Gastroesophageal sphincter (tissue), 4 donors: ENCODE measurements around the gene EIF4B. TPM values are rescaled to one million over a fixed set of nuclear protein-coding genes. Genes with fewer than 3 reads are reported as not detected.

Source experiments
- ATAC-seq: fragments of 150-250 bp; one replicate; pipeline ENCODE4 v1.9.1; 2016; ENCODE audit warnings: mild to moderate bottlenecking, moderate library complexity
- H3K27ac ChIP-seq, 4 donors: fragments of 200-600 bp; sonication (generic) in 3 of 4; 1 replicate in 3 of 4; 2 replicates in 1 of 4; pipeline ENCODE4 v1.5.1; 2016 to 2019
- H3K27me3 ChIP-seq: fragments of 200-600 bp; sonication (generic); one replicate; pipeline ENCODE4 v1.5.1; 2019
- H3K36me3 ChIP-seq, 2 donors: fragments of 200-600 bp; sonication (generic); one replicate each; pipeline ENCODE4 v1.5.1; 2019; ENCODE audit warnings: control low read depth in 1 of 2
- H3K4me1 ChIP-seq, 3 donors: fragments of 200-600 bp; sonication (generic); 1 replicate in 2 of 3; 2 replicates in 1 of 3; pipeline ENCODE4 v1.5.1; 2016 to 2019; ENCODE audit warnings: control low read depth in 2 of 3
- H3K4me3 ChIP-seq, 2 donors: fragments of 200-600 bp; sonication (generic); one replicate each; pipeline ENCODE4 v1.5.1; 2019; ENCODE audit warnings: mild to moderate bottlenecking in 1 of 2, moderate library complexity in 1 of 2
- H3K9me3 ChIP-seq, 3 donors: fragments of 200-600 bp; sonication (generic); one replicate each; pipeline ENCODE4 v1.5.1; 2017 to 2019; ENCODE audit warnings: control low read depth in 2 of 3
- CTCF ChIP-seq, 4 experiments: fragments of 200-600 bp in 2 of 4; fragments of 450-650 bp in 2 of 4; sonication (generic) in 1 of 4; IDR thresholded peaks; one replicate each; pipeline ENCODE4 v1.5.1; 2017 to 2019; ENCODE audit warnings: antibody characterized with exemption in 4 of 4, mild to moderate bottlenecking in 2 of 4, moderate library complexity in 2 of 4
- EP300 ChIP-seq: sonication (generic); formaldehyde crosslinking; IDR thresholded peaks from one replicate; pipeline ENCODE4 v1.6.1; 2017; ENCODE audit warnings: antibody characterized with exemption, mild to moderate bottlenecking
- POLR2A ChIP-seq, 2 donors: fragments of 450-650 bp; IDR thresholded peaks; one replicate each; pipeline ENCODE4 v1.6.1; 2017; ENCODE audit warnings: antibody characterized with exemption in 2 of 2, mild to moderate bottlenecking in 2 of 2, moderate library complexity in 1 of 2
- POLR2AphosphoS5 ChIP-seq: sonication (generic); formaldehyde crosslinking; IDR thresholded peaks from one replicate; pipeline ENCODE4 v1.6.1; 2017; ENCODE audit warnings: antibody characterized with exemption
- WGBS, 2 donors: methylation state at CpG; one replicate each; pipeline ENCODE4 v1.1.5; 2018; ENCODE audit warnings: low coverage in 1 of 2; 5-methylcytosine and 5-hydroxymethylcytosine counted together
- total RNA-seq, 4 donors: library from RNA; depleted of rRNA; stranded (reverse); fragments of >200 nt; gene quantifications; one replicate each; pipeline ENCODE4 v1.1.0, GENCODE V29; 2016

Gene EIF4B
- total RNA-seq, 4 donors from 2014 or later: 521 to 701 (median 591) TPM

- H3K9me3 ChIP-seq: no peaks in the 10 kb centered on the region
- ATAC-seq: no peak
- no peaks in the 10 kb centered on the region for H3K27me3 ChIP-seq
- peak overlapping the region; percentile 41 to 85 for H3K4me3 ChIP-seq
- 11 to 80% methylated on average over 2 to 7 of the region's 16 CpGs for WGBS, 2 donors
- peaks cover 0 to 96% (median 54%) of the 10 kb centered on the region in 3 donors for H3K4me1 ChIP-seq
- peaks cover 0 to 52% of the 10 kb centered on the region in 2 donors for H3K36me3 ChIP-seq
- no peak for TF ChIP-seq EP300
- TF ChIP-seq POLR2AphosphoS5: no peak
- peak in 3 of 4 experiments; percentile 69 to 81 (median 77) for TF ChIP-seq CTCF (IDR thresholded peaks at IDR 0.05)
- no peak for TF ChIP-seq POLR2A (IDR thresholded peaks at IDR 0.05)
- peak overlapping the region; percentile 90 to 100 (median 99) for H3K27ac ChIP-seq
Measured at GRCh38 chr12:53053218-53054111, 47.2 kb downstream of the EIF4B start.

GRCh38 chr12:53054112-53054878 is 48.0 kb downstream of the EIF4B start:
- WGBS, 2 donors: 0 to 29% methylated on average over 7 to 16 of the region's 48 CpGs
- Histone ChIP-seq H3K4me3 (peak overlapping the region; percentile 41 to 85), H3K36me3 (peaks cover 0 to 60% of the 10 kb centered on the region in 2 donors), H3K9me3 (no peaks in the 10 kb centered on the region), H3K27me3 (no peaks in the 10 kb centered on the region), H3K4me1 (peaks cover 0 to 96% (median 46%) of the 10 kb centered on the region in 3 donors), H3K27ac (peak overlapping the region; percentile 90 to 100 (median 99))
- peak; percentile 73 for ATAC-seq
- peak in 1 of 4 experiments; percentile 7 for TF ChIP-seq CTCF (IDR thresholded peaks at IDR 0.05)
- TF ChIP-seq POLR2A (IDR thresholded peaks at IDR 0.05): peak; percentile 43 to 76
- peak; percentile 64 for TF ChIP-seq POLR2AphosphoS5
- no peak for TF ChIP-seq EP300

GRCh38 chr12:53055471-53056266 is 49.4 kb downstream of the EIF4B start:
- TF ChIP-seq POLR2A (IDR thresholded peaks at IDR 0.05): no peak
- no peak for TF ChIP-seq POLR2AphosphoS5
- no peak for TF ChIP-seq EP300
- TF ChIP-seq CTCF (IDR thresholded peaks at IDR 0.05): no peak
- peaks cover 0 to 74% of the 10 kb centered on the region in 2 donors for H3K36me3 ChIP-seq
- H3K4me3 ChIP-seq: no peak overlapping the region
- peaks cover 0 to 96% (median 44%) of the 10 kb centered on the region in 3 donors for H3K4me1 ChIP-seq
- H3K27ac ChIP-seq: peak overlapping the region in 3 of 4 donors; percentile 99 to 100 (median 99)
- ATAC-seq: no peak
- H3K9me3 ChIP-seq: no peaks in the 10 kb centered on the region
- WGBS, 2 donors: 84 to 89% methylated on average over 5 to 7 of the region's 15 CpGs
- no peaks in the 10 kb centered on the region for H3K27me3 ChIP-seq

- no peak for TF ChIP-seq POLR2A (IDR thresholded peaks at IDR 0.05)
- no peak for TF ChIP-seq POLR2AphosphoS5
- no peak for TF ChIP-seq EP300
- no peak for TF ChIP-seq CTCF (IDR thresholded peaks at IDR 0.05)
- H3K4me3 ChIP-seq: no peak overlapping the region
- WGBS, 2 donors: 82 to 84% methylated on average over 5 of the region's 5 CpGs
- H3K36me3 ChIP-seq: peaks cover 0 to 80% of the 10 kb centered on the region in 2 donors
- peaks cover 0 to 96% (median 49%) of the 10 kb centered on the region in 3 donors for H3K4me1 ChIP-seq
- peak overlapping the region in 3 of 4 donors; percentile 2 to 99 (median 99) for H3K27ac ChIP-seq
- no peaks in the 10 kb centered on the region for H3K9me3 ChIP-seq
- no peaks in the 10 kb centered on the region for H3K27me3 ChIP-seq
- no peak for ATAC-seq
Measured at GRCh38 chr12:53056296-53056695, 50.0 kb downstream of the EIF4B start.
